MCF 10A (cell line): ENCODE data around the gene MEF2C. TPM values are rescaled to one million over a fixed set of nuclear protein-coding genes. Genes with fewer than 3 reads are reported as not detected.

Experiments used
- BruUV-seq: library from RNA; stranded (reverse); fragments of 400-500 nt; replicated peaks from 2 replicates; lab custom pipeline; 2021; lab: Mats Ljungman, UMichigan
- CTCF ChIA-PET: fragments of 300-600 bp; sonication (Branson Sonifier 250); formaldehyde crosslinking; extraction: SDS; loops from one replicate; lab custom pipeline; 2021; ENCODE audit warnings: antibody characterized with exemption, inconsistent platforms; lab: Yijun Ruan, JAX
- POLR2A ChIA-PET: fragments of 300-600, 350-650 bp; sonication (Branson Sonifier 250); formaldehyde crosslinking; extraction: SDS; loops from one replicate; lab custom pipeline; 2020; ENCODE audit warnings: antibody characterized with exemption, inconsistent platforms; lab: Yijun Ruan, JAX
- DNase-seq: peaks from one replicate; pipeline ENCODE4 v3.0.0-alpha.2; 2018; ENCODE audit not compliant: unreplicated experiment
- H3K27ac Mint-ChIP-seq: one replicate; pipeline ENCODE4 v1.8.0; 2022; ENCODE audit warnings: mild to moderate bottlenecking, low read depth, mixed read lengths; ENCODE audit not compliant: unreplicated experiment
- H3K27me3 Mint-ChIP-seq: one replicate; pipeline ENCODE4 v1.8.0; 2022; ENCODE audit warnings: mixed read lengths; ENCODE audit not compliant: insufficient read depth, unreplicated experiment
- H3K36me3 Mint-ChIP-seq: one replicate; pipeline ENCODE4 v1.8.0; 2022; ENCODE audit warnings: mild to moderate bottlenecking, moderate library complexity, mixed read lengths; ENCODE audit not compliant: insufficient read depth, unreplicated experiment
- H3K4me1 Mint-ChIP-seq: one replicate; pipeline ENCODE4 v1.8.0; 2022; ENCODE audit warnings: mixed read lengths; ENCODE audit not compliant: insufficient read depth, unreplicated experiment
- H3K4me3 Mint-ChIP-seq: one replicate; pipeline ENCODE4 v1.8.0; 2022; ENCODE audit warnings: mild to moderate bottlenecking, moderate library complexity, mixed read lengths; ENCODE audit not compliant: unreplicated experiment
- H3K9me3 Mint-ChIP-seq: one replicate; pipeline ENCODE4 v1.8.0; 2022; ENCODE audit warnings: mixed read lengths; ENCODE audit not compliant: unreplicated experiment
- CTCF ChIP-seq: fragments of 200-600 bp; IDR thresholded peaks from one replicate; pipeline ENCODE4 v1.8.0; 2022; ENCODE audit warnings: antibody characterized with exemption, mild to moderate bottlenecking; ENCODE audit not compliant: unreplicated experiment
- intact Hi-C: fragments of 100-400 bp; cut with micrococcal nuclease; formaldehyde crosslinking; loops from 2 replicates; pipeline ENCODE4 v1.14.1; 2022
- total RNA-seq: library from RNA; stranded (reverse); gene quantifications from 2 replicates; pipeline ENCODE4 v1.2.3, GENCODE V29; 2022

Gene MEF2C
- total RNA-seq, 1 experiment from 2014 or later = 0.05 TPM

DNA sequence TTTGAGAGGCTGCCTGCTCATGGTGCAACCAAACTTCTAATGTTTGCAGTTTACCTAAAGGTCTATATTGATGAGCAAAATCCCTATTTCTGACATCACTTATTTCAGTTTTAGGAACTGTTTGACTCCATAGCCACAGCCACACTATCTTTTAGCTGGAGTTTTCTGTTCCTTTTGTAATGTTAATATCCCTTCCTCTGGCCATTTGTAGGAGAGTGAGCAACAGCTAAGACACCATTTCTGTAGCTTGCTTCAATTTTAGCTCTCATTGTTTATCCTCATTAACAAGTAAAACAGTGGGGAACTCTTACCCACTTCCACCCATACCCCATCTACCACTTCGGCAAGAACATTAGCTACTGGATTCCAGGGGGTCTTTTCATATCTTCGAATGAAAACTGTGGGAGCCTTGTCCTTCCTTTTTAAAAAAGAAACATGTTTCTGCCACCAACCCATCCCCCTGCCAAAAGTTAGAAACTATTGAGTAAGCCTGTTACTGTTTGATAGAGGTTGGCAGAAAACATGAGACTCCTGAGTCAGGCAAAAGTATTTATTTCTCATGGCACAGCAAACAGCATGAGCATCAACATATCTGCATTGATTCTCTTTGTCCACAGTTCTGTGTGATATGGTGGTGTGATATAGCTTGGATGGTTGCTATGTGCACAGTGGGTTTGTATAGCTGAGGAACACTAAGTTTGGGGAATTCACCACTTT is 174.1 kb downstream of the MEF2C start:
- ChIA-PET CTCF (interaction anchor here (1.0 to 2.0 kb wide), 4 partner anchors 18 to 21 kb away, joined by 3 to 7 read pairs (median 6); no protein-coding TSS in a partner anchor), POLR2A (no interaction called here)
- intact Hi-C loops = no loop called here
- Mint-ChIP-seq H3K4me3 (no peak overlapping the region), H3K9me3 (no peaks in the 10 kb centered on the region), H3K36me3 (no peaks in the 10 kb centered on the region), H3K27ac (no peak overlapping the region), H3K4me1 (no peaks in the 10 kb centered on the region), H3K27me3 (peaks cover 26% of the 10 kb centered on the region)
- no TSS peak for BruUV-seq
- DNase-seq = no peak
- TF ChIP-seq CTCF = no peak

GRCh38 chr5:88708021-88708420 is 175.0 kb downstream of the MEF2C start:
- BruUV-seq = no TSS peak
- ChIA-PET CTCF (interaction anchor here (0.9 to 1.8 kb wide), 5 partner anchors 10 to 1679 kb away, joined by 3 to 7 read pairs (median 5); no protein-coding TSS in a partner anchor), POLR2A (no interaction called here)
- H3K36me3 Mint-ChIP-seq = no peaks in the 10 kb centered on the region
- H3K4me1 Mint-ChIP-seq = no peaks in the 10 kb centered on the region
- H3K27me3 Mint-ChIP-seq = peaks cover 23% of the 10 kb centered on the region
- no peaks in the 10 kb centered on the region for H3K9me3 Mint-ChIP-seq
- H3K4me3 Mint-ChIP-seq = no peak overlapping the region
- TF ChIP-seq CTCF = no peak
- no peak overlapping the region for H3K27ac Mint-ChIP-seq
- DNase-seq = no peak
- intact Hi-C loops = no loop called here

GRCh38 chr5:88707216-88707965 is 175.6 kb downstream of the MEF2C start:
- POLR2A ChIA-PET = interaction anchor here (0.6 kb wide), 1 partner anchor 181 kb away, joined by 4 read pairs; no protein-coding TSS in a partner anchor
- TF ChIP-seq CTCF = no peak
- no peaks in the 10 kb centered on the region for H3K4me1 Mint-ChIP-seq
- CTCF ChIA-PET = interaction anchor here (0.9 to 1.8 kb wide), 7 partner anchors 11 to 1679 kb away, joined by 3 to 10 read pairs (median 5); no protein-coding TSS in a partner anchor
- H3K9me3 Mint-ChIP-seq = no peaks in the 10 kb centered on the region
- no peaks in the 10 kb centered on the region for H3K36me3 Mint-ChIP-seq
- no peak overlapping the region for H3K4me3 Mint-ChIP-seq
- intact Hi-C loops = no loop called here
- peaks cover 21% of the 10 kb centered on the region for H3K27me3 Mint-ChIP-seq
- no peak overlapping the region for H3K27ac Mint-ChIP-seq
- BruUV-seq = no TSS peak
- DNase-seq = no peak

- Mint-ChIP-seq H3K9me3 (no peaks in the 10 kb centered on the region), H3K27me3 (peaks cover 55% of the 10 kb centered on the region), H3K4me1 (no peaks in the 10 kb centered on the region), H3K36me3 (no peaks in the 10 kb centered on the region), H3K27ac (no peak overlapping the region), H3K4me3 (no peak overlapping the region)
- BruUV-seq = no TSS peak
- ChIA-PET POLR2A (no interaction called here), CTCF (interaction anchor here (0.6 to 2.9 kb wide), 8 partner anchors 12 to 921 kb away, joined by 3 to 14 read pairs (median 4); no protein-coding TSS in a partner anchor)
- no peak for TF ChIP-seq CTCF
- intact Hi-C loops = no loop called here
- no peak for DNase-seq
Measured at GRCh38 chr5:88702332-88702731, 180.7 kb downstream of the MEF2C start.
